WTC11 (cell line): Measurements from ENCODE around the gene SPATA32. TPM values are rescaled to one million over a fixed set of nuclear protein-coding genes. Genes with fewer than 3 reads are reported as not detected.

Experiments
- ATAC-seq: fragments of 200-7000 bp; cut with Tn5 transposase; 2 replicates; pipeline ENCODE4 v1.10.0; 2021; ENCODE audit warnings: mild to moderate bottlenecking, moderate library complexity
- CTCF ChIA-PET: fragments of 300-600 bp; sonication (Branson Sonifier 250); formaldehyde crosslinking; loops from one replicate; lab custom pipeline; 2021; ENCODE audit warnings: antibody characterized with exemption; lab: Charles Lee
- POLR2A ChIA-PET: fragments of 350-600 bp; sonication (Branson Sonifier 250); formaldehyde crosslinking; loops from one replicate; lab custom pipeline; 2021; ENCODE audit warnings: antibody characterized with exemption; lab: Charles Lee
- DNase-seq: peaks from one replicate; pipeline ENCODE4 v3.0.0; 2021; ENCODE audit warnings: low spot score
- H3K27ac Mint-ChIP-seq: 2 replicates; pipeline ENCODE4 v1.8.0; 2021; ENCODE audit warnings: mixed read lengths
- H3K27me3 Mint-ChIP-seq: 2 replicates; pipeline ENCODE4 v1.8.0; 2021; ENCODE audit warnings: low read depth, mild to moderate bottlenecking, moderate library complexity, mixed read lengths
- H3K36me3 Mint-ChIP-seq: 2 replicates; pipeline ENCODE4 v1.8.0; 2021; ENCODE audit warnings: mixed read lengths
- H3K4me1 Mint-ChIP-seq: 2 replicates; pipeline ENCODE4 v1.8.0; 2022; ENCODE audit warnings: mixed read lengths
- H3K4me3 Mint-ChIP-seq: 2 replicates; pipeline ENCODE4 v1.8.0; 2021; ENCODE audit warnings: mild to moderate bottlenecking, moderate library complexity, mixed read lengths
- H3K9me3 Mint-ChIP-seq: 2 replicates; pipeline ENCODE4 v1.8.0; 2021; ENCODE audit warnings: mixed read lengths
- AR ChIP-seq: fragments of 250-450 bp; sonication (Bioruptor Pico); IDR thresholded peaks from 2 replicates; pipeline ENCODE4 v1.9.0; 2021; ENCODE audit warnings: mild to moderate bottlenecking
- ATF6 ChIP-seq: sonication (generic); formaldehyde crosslinking; IDR thresholded peaks from 2 replicates; pipeline ENCODE4 v1.8.1; 2023; ENCODE audit warnings: mild to moderate bottlenecking, missing genetic modification reagents
- CREB1 ChIP-seq: sonication (generic); formaldehyde crosslinking; IDR thresholded peaks from 2 replicates; pipeline ENCODE4 v1.8.0; 2023; ENCODE audit warnings: mild to moderate bottlenecking, missing genetic modification reagents
- CREM ChIP-seq: sonication (generic); formaldehyde crosslinking; IDR thresholded peaks from 2 replicates; pipeline ENCODE4 v1.8.1; 2022; ENCODE audit warnings: mild to moderate bottlenecking, missing genetic modification reagents, moderate library complexity
- FOXP1 ChIP-seq: sonication (generic); formaldehyde crosslinking; IDR thresholded peaks from 2 replicates; pipeline ENCODE4 v1.8.0; 2022; ENCODE audit warnings: missing genetic modification reagents, mild to moderate bottlenecking, moderate library complexity, borderline replicate concordance
- GTF2I ChIP-seq: fragments of 250-450 bp; sonication (Bioruptor Pico); conservative IDR thresholded peaks from 2 replicates; pipeline ENCODE4 v1.4.0; 2021; ENCODE audit warnings: mild to moderate bottlenecking
- JUN ChIP-seq: sonication (generic); formaldehyde crosslinking; IDR thresholded peaks from 2 replicates; pipeline ENCODE4 v1.8.0; 2023; ENCODE audit warnings: mild to moderate bottlenecking, missing genetic modification reagents
- MXD4 ChIP-seq: fragments of 250-450 bp; sonication (Bioruptor Pico); IDR thresholded peaks from 2 replicates; pipeline ENCODE4 v1.8.0; 2021; ENCODE audit warnings: mild to moderate bottlenecking, moderate library complexity, borderline replicate concordance
- SMAD4 ChIP-seq: sonication (generic); formaldehyde crosslinking; IDR thresholded peaks from 2 replicates; pipeline ENCODE4 v1.8.0; 2022; ENCODE audit warnings: mild to moderate bottlenecking, missing genetic modification reagents
- SP1 ChIP-seq: sonication (generic); formaldehyde crosslinking; conservative IDR thresholded peaks from 2 replicates; pipeline ENCODE4 v1.8.1; 2022; ENCODE audit warnings: missing genetic modification reagents
- TEAD1 ChIP-seq: sonication (generic); formaldehyde crosslinking; IDR thresholded peaks from 2 replicates; pipeline ENCODE4 v1.8.0; 2022; ENCODE audit warnings: mild to moderate bottlenecking, missing genetic modification reagents
- ZNF121 ChIP-seq: sonication (generic); formaldehyde crosslinking; IDR thresholded peaks from 2 replicates; pipeline ENCODE4 v1.8.0; 2023; ENCODE audit warnings: missing genetic modification reagents
- ZNF138 ChIP-seq: sonication (generic); formaldehyde crosslinking; conservative IDR thresholded peaks from 2 replicates; pipeline ENCODE4 v1.8.1; 2022; ENCODE audit warnings: mild to moderate bottlenecking, moderate library complexity, missing genetic modification reagents
- ZNF317 ChIP-seq: sonication (generic); formaldehyde crosslinking; IDR thresholded peaks from 2 replicates; pipeline ENCODE4 v1.8.1; 2023; ENCODE audit warnings: low read depth, mild to moderate bottlenecking, moderate library complexity, missing genetic modification reagents, borderline replicate concordance
- ZNF425 ChIP-seq: fragments of 250-450 bp; sonication (Bioruptor Pico); conservative IDR thresholded peaks from 2 replicates; pipeline ENCODE4 v1.9.0; 2021; ENCODE audit warnings: mild to moderate bottlenecking
- ZNF512 ChIP-seq: sonication (generic); formaldehyde crosslinking; IDR thresholded peaks from 2 replicates; pipeline ENCODE4 v1.8.1; 2022; ENCODE audit warnings: missing genetic modification reagents, borderline replicate concordance
- total RNA-seq: library from RNA; stranded (reverse); gene quantifications from 3 replicates; pipeline ENCODE4 v1.2.3, GENCODE V29; 2021
- TF ChIP-seq, protein P1 (sequence below): fragments of 250-450 bp; sonication (Bioruptor Pico); IDR thresholded peaks from 2 replicates; pipeline ENCODE4 v2.1.2; 2022; ENCODE audit warnings: mild to moderate bottlenecking, moderate library complexity
- TF ChIP-seq, protein P2 (sequence below): sonication (generic); formaldehyde crosslinking; conservative IDR thresholded peaks from 2 replicates; pipeline ENCODE4 v1.8.1; 2022; ENCODE audit warnings: mild to moderate bottlenecking, missing genetic modification reagents
- TF ChIP-seq, protein P3 (sequence below): sonication (generic); formaldehyde crosslinking; IDR thresholded peaks from 2 replicates; pipeline ENCODE4 v1.8.1; 2023; ENCODE audit warnings: mild to moderate bottlenecking, missing genetic modification reagents, moderate library complexity
- TF ChIP-seq, protein P4 (sequence below): fragments of 250-450 bp; sonication (Bioruptor Pico); IDR thresholded peaks from 2 replicates; pipeline ENCODE4 v1.9.0; 2021; ENCODE audit warnings: mild to moderate bottlenecking

Gene SPATA32
- total RNA-seq, 1 experiment from 2014 or later, result 0.15 TPM

- ATAC-seq, result no peak
Measured at GRCh38 chr17:45238155-45238774, 23.6 kb downstream of the SPATA32 start.

DNA sequence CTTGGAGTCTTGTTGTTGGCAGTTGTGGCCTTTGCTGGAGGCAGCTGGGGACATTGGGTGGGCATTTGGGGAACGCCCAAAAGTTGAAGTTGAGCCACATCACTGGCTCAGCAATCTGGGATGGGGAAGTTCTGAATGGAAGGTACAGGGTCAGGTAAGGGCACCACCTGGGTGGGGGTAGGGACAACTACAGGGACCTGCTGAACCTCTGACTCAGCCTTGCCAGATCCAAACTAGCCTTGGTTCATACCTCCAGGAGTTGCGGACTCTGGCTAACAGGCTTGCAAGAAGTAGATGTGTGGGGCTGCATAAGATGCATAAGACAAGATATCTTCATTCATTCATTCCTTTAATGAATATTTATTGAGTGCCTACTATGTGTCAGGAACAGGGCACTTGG lies 24.2 kb downstream of the SPATA32 start:
- ChIA-PET CTCF (interaction anchor here (1.5 to 3.8 kb wide), 4 partner anchors 9 to 102 kb away, joined by 5 to 24 read pairs (median 7); partner anchors contain the start of gene ACBD4), POLR2A (no interaction called here)
- H3K27me3 Mint-ChIP-seq, result peaks cover 60% of the 10 kb centered on the region
- H3K36me3 Mint-ChIP-seq, result no peaks in the 10 kb centered on the region
- no peak for ATAC-seq
- H3K27ac Mint-ChIP-seq, result no peak overlapping the region
- peaks cover 12% of the 10 kb centered on the region for H3K4me1 Mint-ChIP-seq
- no peak overlapping the region for H3K4me3 Mint-ChIP-seq
- H3K9me3 Mint-ChIP-seq, result no peaks in the 10 kb centered on the region
- no peak for DNase-seq
- TF ChIP-seq AR (no peak), ZNF138 (CRISPR knock-in tag) (no peak), CREB1 (no peak), ZNF512 (no peak), CREM (no peak), GTF2I (CRISPR knock-in tag) (no peak), ATF6 (CRISPR knock-in tag) (no peak), ZNF425 (no peak), SMAD4 (CRISPR knock-in tag) (no peak), TEAD1 (CRISPR knock-in tag) (no peak), MXD4 (CRISPR knock-in tag) (no peak)
- TF ChIP-seq, protein P1, sequence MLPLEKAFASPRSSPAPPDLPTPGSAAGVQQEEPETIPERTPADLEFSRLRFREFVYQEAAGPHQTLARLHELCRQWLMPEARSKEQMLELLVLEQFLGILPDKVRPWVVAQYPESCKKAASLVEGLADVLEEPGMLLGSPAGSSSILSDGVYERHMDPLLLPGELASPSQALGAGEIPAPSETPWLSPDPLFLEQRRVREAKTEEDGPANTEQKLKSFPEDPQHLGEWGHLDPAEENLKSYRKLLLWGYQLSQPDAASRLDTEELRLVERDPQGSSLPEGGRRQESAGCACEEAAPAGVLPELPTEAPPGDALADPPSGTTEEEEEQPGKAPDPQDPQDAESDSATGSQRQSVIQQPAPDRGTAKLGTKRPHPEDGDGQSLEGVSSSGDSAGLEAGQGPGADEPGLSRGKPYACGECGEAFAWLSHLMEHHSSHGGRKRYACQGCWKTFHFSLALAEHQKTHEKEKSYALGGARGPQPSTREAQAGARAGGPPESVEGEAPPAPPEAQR (CRISPR knock-in tag), result no peak
- TF ChIP-seq, protein P2, sequence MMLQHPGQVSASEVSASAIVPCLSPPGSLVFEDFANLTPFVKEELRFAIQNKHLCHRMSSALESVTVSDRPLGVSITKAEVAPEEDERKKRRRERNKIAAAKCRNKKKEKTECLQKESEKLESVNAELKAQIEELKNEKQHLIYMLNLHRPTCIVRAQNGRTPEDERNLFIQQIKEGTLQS (CRISPR knock-in tag), result no peak

More at GRCh38 chr17:45238155-45238774, 23.6 kb downstream of the SPATA32 start:
- TF ChIP-seq GTF2I (CRISPR knock-in tag) (no peak), JUN (CRISPR knock-in tag) (no peak), FOXP1 (no peak), CREM (no peak), SP1 (no peak), ZNF121 (CRISPR knock-in tag) (no peak), ZNF317 (no peak)
- TF ChIP-seq, protein P3, sequence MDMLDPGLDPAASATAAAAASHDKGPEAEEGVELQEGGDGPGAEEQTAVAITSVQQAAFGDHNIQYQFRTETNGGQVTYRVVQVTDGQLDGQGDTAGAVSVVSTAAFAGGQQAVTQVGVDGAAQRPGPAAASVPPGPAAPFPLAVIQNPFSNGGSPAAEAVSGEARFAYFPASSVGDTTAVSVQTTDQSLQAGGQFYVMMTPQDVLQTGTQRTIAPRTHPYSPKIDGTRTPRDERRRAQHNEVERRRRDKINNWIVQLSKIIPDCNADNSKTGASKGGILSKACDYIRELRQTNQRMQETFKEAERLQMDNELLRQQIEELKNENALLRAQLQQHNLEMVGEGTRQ, result no peak
- TF ChIP-seq, protein P4, sequence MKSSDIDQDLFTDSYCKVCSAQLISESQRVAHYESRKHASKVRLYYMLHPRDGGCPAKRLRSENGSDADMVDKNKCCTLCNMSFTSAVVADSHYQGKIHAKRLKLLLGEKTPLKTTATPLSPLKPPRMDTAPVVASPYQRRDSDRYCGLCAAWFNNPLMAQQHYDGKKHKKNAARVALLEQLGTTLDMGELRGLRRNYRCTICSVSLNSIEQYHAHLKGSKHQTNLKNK (CRISPR knock-in tag), result no peak
- H3K27me3 Mint-ChIP-seq, result peaks cover 61% of the 10 kb centered on the region
- ChIA-PET CTCF (interaction anchor here (1.5 to 3.8 kb wide), 4 partner anchors 9 to 103 kb away, joined by 5 to 24 read pairs (median 7); partner anchors contain the start of gene ACBD4), POLR2A (no interaction called here)
- H3K36me3 Mint-ChIP-seq, result no peaks in the 10 kb centered on the region
- peaks cover 14% of the 10 kb centered on the region for H3K4me1 Mint-ChIP-seq
- no peak overlapping the region for H3K4me3 Mint-ChIP-seq
- H3K27ac Mint-ChIP-seq, result no peak overlapping the region
- DNase-seq, result no peak
- no peaks in the 10 kb centered on the region for H3K9me3 Mint-ChIP-seq
